GM18951 (cell line): Measurements from ENCODE around the gene NCF4.

Source experiments
- POLR2A ChIP-seq: IDR thresholded peaks from 4 replicates; pipeline ENCODE4 v1.6.1; 2011; ENCODE audit warnings: mild to moderate bottlenecking; ENCODE audit not compliant: insufficient read length, insufficient read depth; ENCODE audit errors: extremely low read depth
- in situ Hi-C: fragments of 300-500 bp; cut with MboI; formaldehyde crosslinking; loops from one replicate; pipeline ENCODE4 v1.12.0; 2022; ENCODE audit warnings: low sequenced_read_pairs, mixed read lengths, inconsistent platforms; ENCODE audit not compliant: unreplicated experiment

The NCF4 gene

DNA sequence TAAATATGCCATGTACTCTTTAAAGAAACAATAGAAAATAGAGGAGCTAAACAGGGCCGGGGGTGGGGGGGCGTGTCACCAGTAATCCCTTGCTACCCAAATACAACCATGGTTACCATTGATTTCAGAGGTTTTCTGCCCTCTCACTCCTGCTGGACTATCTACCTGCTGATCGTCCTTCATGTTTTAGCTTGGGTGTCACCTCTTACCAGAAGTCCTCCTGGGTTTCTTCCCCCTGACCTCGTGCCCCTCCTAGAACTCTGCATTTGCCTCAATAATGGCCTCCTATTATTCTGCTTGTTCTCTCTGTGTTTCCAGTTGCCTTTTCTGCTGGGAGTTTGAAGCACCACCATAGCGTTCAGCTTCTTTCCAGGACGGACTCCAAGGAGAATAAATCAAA is 34.5 kb upstream of the NCF4 start:
- in situ Hi-C loops: no loop called here
- TF ChIP-seq POLR2A: no peak

GRCh38 chr22:36828815-36829214 is 32.0 kb upstream of the NCF4 start:
- TF ChIP-seq POLR2A: no peak
- in situ Hi-C loops: no loop called here

GRCh38 chr22:36829370-36830002 is 31.3 kb upstream of the NCF4 start:
- no peak for TF ChIP-seq POLR2A

GRCh38 chr22:36830601-36831000 is 30.2 kb upstream of the NCF4 start:
- no peak for TF ChIP-seq POLR2A
- in situ Hi-C loops: no loop called here

More at GRCh38 chr22:36829370-36830002, 31.3 kb upstream of the NCF4 start:
- in situ Hi-C loops: no loop called here

DNA sequence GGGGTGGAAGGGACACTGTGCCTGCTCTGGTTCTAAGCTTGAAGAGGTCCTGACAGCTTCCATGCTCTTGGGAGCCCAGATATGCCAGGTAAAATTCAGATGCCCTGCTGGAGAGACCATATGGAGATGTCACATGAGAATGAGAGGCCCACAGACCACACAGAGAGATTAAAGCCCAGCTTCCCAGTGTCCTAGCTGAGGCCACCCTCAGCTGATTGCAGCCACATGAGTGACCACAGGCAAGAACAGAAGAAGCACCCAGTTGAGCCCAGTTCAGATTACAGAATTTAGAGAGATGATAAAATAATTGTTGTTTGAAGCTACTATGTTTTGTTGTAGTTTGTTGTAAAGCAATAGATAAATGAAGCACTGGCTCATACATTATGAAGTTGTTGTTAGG is 29.6 kb upstream of the NCF4 start:
- in situ Hi-C loops: no loop called here

GRCh38 chr22:36831717-36832116 is 29.1 kb upstream of the NCF4 start:
- in situ Hi-C loops: no loop called here
- no peak for TF ChIP-seq POLR2A

More for the DNA sequence above, 29.6 kb upstream of the NCF4 start:
- no peak for TF ChIP-seq POLR2A

DNA sequence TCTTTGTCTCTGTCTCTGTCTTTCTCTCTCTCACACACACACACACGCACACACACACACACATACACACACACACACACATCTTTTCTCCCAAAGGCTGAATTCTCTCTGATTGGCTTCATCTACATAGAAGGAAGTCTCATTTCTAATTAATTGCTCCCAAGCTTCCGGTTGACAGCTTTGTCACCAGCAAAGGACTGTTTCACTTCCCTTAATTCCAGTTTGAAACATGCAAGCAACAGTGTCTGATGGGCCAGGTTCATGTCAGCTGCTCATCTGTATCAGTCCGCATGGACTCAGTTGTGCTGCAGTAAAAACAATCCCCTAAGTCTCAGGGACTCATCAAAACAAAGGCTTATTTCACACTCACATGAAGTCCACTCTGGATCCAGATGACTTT is 27.7 kb upstream of the NCF4 start:
- no peak for TF ChIP-seq POLR2A
- in situ Hi-C loops: no loop called here

- no peak for TF ChIP-seq POLR2A
- in situ Hi-C loops: no loop called here
Observed at GRCh38 chr22:36835903-36836302, 24.9 kb upstream of the NCF4 start.

DNA sequence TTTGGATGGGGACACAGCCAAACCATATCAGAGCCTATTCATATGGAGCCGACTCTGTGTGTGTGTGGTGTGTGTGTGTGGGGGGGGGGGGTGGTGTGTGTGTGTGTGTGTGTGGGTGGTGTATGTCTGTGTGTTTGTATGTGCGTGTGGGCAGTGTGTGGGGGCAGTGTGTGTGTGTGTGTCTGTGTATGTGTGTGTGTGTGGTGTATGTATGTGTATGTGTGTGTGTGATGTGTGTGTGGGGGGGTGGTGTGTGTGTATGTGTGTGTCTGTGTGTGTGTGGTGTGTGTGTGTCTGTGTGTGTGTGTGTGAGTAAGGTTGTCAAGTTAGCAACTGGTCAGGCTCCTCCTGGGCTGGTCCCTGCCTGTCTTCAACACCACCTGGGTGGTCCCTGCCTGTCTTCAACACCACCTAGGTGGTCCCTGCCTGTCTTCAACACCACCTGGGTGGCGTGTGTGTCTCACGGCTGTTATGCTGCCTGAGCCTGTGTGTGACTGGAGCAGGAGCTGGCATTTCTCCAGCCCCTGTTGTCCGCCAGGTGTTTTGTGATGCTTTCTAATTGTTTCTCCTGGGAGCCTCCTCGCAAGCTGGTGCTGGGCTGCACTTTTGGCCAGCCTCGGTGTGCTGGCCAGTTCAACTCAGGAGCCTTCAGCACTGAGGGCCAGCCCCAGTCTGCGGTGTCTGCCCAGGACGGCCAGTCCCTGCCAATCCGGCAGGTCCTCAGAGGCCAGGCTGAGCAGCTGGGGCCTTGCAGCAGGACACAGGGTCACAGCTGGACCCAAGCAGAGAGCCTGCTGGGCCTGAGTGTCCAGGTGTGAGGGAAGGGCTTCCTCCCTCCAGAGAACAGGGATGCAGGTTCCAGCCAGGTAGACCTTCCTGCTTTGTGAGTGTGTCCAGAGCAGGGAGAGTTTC is 22.4 kb upstream of the NCF4 start:
- no peak for TF ChIP-seq POLR2A
- in situ Hi-C loops: no loop called here

DNA sequence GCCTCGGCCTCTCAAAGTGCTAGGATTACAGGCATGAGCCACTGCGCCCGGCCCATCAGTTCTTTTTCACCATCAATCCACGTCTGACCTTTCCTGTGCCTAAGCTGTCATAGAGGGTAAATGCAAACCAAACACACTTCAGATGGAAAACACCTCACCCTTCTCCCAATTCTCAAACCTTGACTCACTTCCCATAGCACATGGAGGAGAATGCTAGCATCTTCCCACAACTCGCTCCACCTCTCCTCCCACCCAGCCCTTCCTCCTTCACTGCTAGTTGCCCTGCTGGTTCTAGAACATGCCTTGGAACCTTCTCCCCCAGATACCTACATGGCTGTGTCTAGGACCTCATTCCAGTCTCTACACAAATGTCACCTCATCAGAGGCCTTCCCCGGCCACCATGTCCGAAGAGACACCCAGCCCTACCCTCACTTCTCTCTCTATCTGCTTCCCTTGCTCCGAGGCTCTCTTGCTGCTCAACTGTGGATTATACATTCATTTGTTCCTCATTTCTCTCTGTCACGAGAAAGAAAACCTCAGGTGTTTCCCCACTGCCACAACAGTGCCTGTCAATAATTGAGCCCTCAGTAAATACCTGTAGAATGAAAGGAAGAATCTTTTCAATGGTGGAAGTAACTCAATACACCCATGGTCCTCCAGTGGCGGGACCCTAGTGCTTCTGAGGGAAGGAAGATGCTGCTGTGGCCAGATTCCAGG is 21.3 kb upstream of the NCF4 start:
- TF ChIP-seq POLR2A: no peak
- in situ Hi-C loops: no loop called here

GRCh38 chr22:36840106-36840505 is 20.7 kb upstream of the NCF4 start:
- in situ Hi-C loops: no loop called here
- TF ChIP-seq POLR2A: no peak

DNA sequence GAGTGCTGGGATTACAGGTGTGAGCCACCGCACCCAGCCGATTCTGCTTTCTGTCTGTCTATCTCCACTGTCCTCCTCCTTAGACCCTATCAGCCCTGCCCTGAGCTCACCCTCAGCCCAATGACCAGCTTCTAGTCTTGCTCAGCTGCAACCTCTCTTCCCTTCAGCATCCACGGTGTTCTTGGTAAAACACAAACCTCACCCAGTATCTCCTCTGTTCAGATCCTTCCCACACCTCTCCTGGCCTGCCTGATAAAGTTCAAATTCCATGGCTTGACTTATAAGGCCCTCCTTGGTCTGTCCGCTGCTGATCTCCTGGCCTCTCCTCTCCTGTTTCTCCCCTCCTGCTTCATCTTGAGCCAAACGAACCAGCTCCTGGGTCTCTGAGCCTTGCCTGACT is 14.5 kb upstream of the NCF4 start:
- no peak for TF ChIP-seq POLR2A
- in situ Hi-C loops: no loop called here

- TF ChIP-seq POLR2A: no peak
- in situ Hi-C loops: no loop called here
Observed at GRCh38 chr22:36846949-36847348, 13.9 kb upstream of the NCF4 start.
